SK-N-MC (cell line): Measurements from ENCODE around the gene VAV1.

Experiments
- EZH2 ChIP-seq: fragments of 200-600 bp; sonication (generic); IDR thresholded peaks from one replicate; pipeline ENCODE4 v1.6.1; 2017; ENCODE audit warnings: antibody characterized with exemption
- POLR2AphosphoS5 ChIP-seq: IDR thresholded peaks from 2 replicates; pipeline ENCODE4 v1.6.1; 2012; ENCODE audit warnings: mild to moderate bottlenecking, low read depth, low read length, borderline replicate concordance

DNA sequence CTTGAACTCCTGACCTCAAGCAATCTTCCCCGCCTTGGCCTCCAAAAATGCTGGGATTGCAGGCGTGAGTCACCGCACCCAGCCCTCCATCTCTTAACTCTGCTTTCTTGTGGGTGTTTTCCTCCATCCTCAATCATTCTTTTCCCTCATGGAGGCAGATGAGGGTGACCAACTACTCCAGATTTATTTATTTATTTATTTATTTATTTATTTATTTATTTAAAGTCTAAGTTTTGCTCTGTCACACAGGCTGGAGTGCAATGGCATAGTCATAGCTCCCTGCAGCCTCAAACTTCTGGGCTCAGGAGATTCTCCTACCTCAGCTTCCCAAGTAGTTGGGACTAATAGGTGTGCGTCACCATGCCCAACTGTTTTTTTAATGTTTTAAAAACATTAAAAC is 14.9 kb downstream of the VAV1 start:
- TF ChIP-seq POLR2AphosphoS5 (no peak), EZH2 (no peak)
